ENCODE results near the gene MORC3. TPM values are rescaled to one million over a fixed set of nuclear protein-coding genes. Genes with fewer than 3 reads are reported as not detected.
"Not testable (repeated sequence)": the region's sequence is repeated elsewhere in the genome, so short reads cannot be mapped to it uniquely, and the experiment has no call there.

The MORC3 gene
- total and polyA plus RNA-seq, 7 donors: 12.0 to 59.8 (median 39.5) TPM

GRCh38 chr21:36375994-36376393 is 56.0 kb downstream of the MORC3 start:
- TF ChIP-seq EP300 (IDR thresholded peaks at IDR 0.05): no peak
- TF ChIP-seq POLR2A (IDR thresholded peaks at IDR 0.05): no peak
- TF ChIP-seq, protein P1, sequence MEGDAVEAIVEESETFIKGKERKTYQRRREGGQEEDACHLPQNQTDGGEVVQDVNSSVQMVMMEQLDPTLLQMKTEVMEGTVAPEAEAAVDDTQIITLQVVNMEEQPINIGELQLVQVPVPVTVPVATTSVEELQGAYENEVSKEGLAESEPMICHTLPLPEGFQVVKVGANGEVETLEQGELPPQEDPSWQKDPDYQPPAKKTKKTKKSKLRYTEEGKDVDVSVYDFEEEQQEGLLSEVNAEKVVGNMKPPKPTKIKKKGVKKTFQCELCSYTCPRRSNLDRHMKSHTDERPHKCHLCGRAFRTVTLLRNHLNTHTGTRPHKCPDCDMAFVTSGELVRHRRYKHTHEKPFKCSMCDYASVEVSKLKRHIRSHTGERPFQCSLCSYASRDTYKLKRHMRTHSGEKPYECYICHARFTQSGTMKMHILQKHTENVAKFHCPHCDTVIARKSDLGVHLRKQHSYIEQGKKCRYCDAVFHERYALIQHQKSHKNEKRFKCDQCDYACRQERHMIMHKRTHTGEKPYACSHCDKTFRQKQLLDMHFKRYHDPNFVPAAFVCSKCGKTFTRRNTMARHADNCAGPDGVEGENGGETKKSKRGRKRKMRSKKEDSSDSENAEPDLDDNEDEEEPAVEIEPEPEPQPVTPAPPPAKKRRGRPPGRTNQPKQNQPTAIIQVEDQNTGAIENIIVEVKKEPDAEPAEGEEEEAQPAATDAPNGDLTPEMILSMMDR (IDR thresholded peaks at IDR 0.05): no peak
- no peak for TF ChIP-seq POLR2AphosphoS5 (IDR thresholded peaks at IDR 0.05)
- DNase-seq: no peak
- Histone ChIP-seq H3K36me3 (peaks cover 15 to 73% (median 30%) of the 10 kb centered on the region in 4 donors), H3K27ac (no peak overlapping the region), H3K4me1 (no peaks in the 10 kb centered on the region), H3K27me3 (no peaks in the 10 kb centered on the region), H3K9me3 (no peaks in the 10 kb centered on the region), H3K4me3 (no peak overlapping the region)
- intact Hi-C loops (cut with DNase I): no loop called here

GRCh38 chr21:36377391-36377842 is 57.4 kb downstream of the MORC3 start:
- 23 to 62% methylated on average over 7 of the region's 7 CpGs for WGBS, 2 donors
- Histone ChIP-seq H3K4me3 (no peak overlapping the region), H3K36me3 (peaks cover 13 to 58% (median 23%) of the 10 kb centered on the region in 4 donors), H3K27me3 (no peaks in the 10 kb centered on the region), H3K27ac (no peak overlapping the region), H3K4me1 (no peaks in the 10 kb centered on the region), H3K9me3 (no peaks in the 10 kb centered on the region)
- DNase-seq: no peak
- intact Hi-C loops (cut with DNase I): no loop called here
- TF ChIP-seq, protein P1 (IDR thresholded peaks at IDR 0.05): no peak
- TF ChIP-seq EP300 (IDR thresholded peaks at IDR 0.05) (no peak), POLR2AphosphoS5 (IDR thresholded peaks at IDR 0.05) (no peak), POLR2A (IDR thresholded peaks at IDR 0.05) (no peak)

DNA sequence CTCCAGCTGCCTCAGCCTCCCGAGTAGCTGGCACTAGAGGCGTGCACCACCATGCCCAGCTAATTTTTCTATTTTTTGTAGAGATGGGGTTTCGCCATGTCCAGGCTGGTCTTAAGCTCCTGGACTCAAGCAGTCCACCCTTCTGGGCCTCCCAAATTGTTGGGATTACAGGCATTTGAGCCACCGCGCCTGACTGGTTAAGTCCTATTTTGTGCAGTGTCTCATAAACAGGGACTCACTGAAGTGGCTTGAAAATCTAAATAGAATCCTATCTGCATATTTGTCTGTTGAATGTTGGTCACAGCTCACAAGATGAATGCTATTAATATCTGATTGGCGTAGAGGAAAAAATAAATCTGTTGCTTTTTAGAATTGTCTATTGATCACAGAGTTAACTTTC is 59.3 kb downstream of the MORC3 start:
- no peak overlapping the region for H3K4me3 ChIP-seq
- no peaks in the 10 kb centered on the region for H3K9me3 ChIP-seq
- intact Hi-C loops (cut with DNase I): no loop called here
- H3K4me1 ChIP-seq: no peaks in the 10 kb centered on the region
- WGBS, 2 donors: 94 to 96% methylated on average over 6 of the region's 6 CpGs
- H3K27ac ChIP-seq: no peak overlapping the region
- no peak for DNase-seq
- TF ChIP-seq POLR2AphosphoS5 (IDR thresholded peaks at IDR 0.05) (no peak), POLR2A (IDR thresholded peaks at IDR 0.05) (no peak), EP300 (IDR thresholded peaks at IDR 0.05) (no peak)
- TF ChIP-seq, protein P1 (IDR thresholded peaks at IDR 0.05): no peak
- no peaks in the 10 kb centered on the region for H3K27me3 ChIP-seq
- H3K36me3 ChIP-seq: peaks cover 6 to 40% (median 13%) of the 10 kb centered on the region in 4 donors

DNA sequence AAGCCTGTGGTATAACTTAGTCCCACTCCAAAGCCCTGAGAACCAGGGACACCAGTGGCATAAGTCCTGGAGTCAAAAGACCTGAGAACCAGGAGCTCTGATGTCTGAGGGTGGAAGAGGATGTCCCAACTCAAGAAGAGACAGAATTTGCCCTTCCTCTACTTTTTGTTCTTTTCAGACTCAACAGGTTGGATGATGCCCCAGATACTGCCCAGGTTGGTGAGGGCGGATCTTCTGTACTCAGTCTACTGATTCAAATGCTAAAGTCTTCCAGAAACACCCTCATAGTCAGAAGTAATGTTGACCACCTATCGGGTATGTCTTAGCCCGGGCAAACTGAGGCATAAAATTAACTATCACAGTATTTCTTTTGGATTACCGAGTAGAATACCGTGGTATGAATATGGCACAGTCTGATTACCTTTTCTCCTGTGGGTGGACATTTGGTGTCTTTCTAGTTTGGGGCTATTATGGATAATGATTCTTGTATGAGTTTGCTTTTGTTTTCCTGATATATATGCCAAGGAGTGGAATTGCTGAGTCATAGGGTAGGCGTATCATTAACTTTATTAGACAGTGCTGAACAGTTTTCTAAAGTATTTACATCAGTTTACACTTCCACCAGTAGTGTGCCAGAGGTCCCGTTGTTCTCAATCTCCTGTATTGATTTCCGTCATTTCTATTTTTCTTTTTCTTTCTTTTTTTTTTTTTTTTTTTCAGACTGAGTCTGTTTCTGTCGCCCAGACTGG is 62.0 kb downstream of the MORC3 start:
- H3K9me3 ChIP-seq: no peaks in the 10 kb centered on the region
- no peaks in the 10 kb centered on the region for H3K27me3 ChIP-seq
- DNase-seq: no peak
- TF ChIP-seq EP300 (IDR thresholded peaks at IDR 0.05) (no peak), POLR2A (IDR thresholded peaks at IDR 0.05) (no peak), POLR2AphosphoS5 (IDR thresholded peaks at IDR 0.05) (no peak)
- TF ChIP-seq, protein P1 (IDR thresholded peaks at IDR 0.05): no peak
- H3K4me1 ChIP-seq: peaks cover 0 to 15% (median 5%) of the 10 kb centered on the region in 4 donors
- H3K27ac ChIP-seq: no peak overlapping the region
- H3K36me3 ChIP-seq: peaks cover 0 to 19% (median 4%) of the 10 kb centered on the region in 4 donors
- intact Hi-C loops (cut with DNase I): no loop called here
- 64 to 92% methylated on average over 9 of the region's 9 CpGs for WGBS, 2 donors
- H3K4me3 ChIP-seq: no peak overlapping the region

- WGBS, 2 donors: 88 to 96% methylated on average over 10 of the region's 10 CpGs
- peaks cover 0 to 12% (median under 1%) of the 10 kb centered on the region in 4 donors for H3K36me3 ChIP-seq
- H3K9me3 ChIP-seq; H3K4me3 ChIP-seq; intact Hi-C loops (cut with DNase I); H3K27me3 ChIP-seq; H3K27ac ChIP-seq; DNase-seq: not testable (repeated sequence)
- H3K4me1 ChIP-seq: peaks cover 0 to 15% (median 5%) of the 10 kb centered on the region in 4 donors
These were observed 62.7 kb downstream of the MORC3 start for GRCh38 chr21:36382722-36383121.

All from sigmoid colon (tissue), 7 donors.